MM.1S (cell line): ENCODE data around the gene TARBP1.

Experiments
- DNase-seq: peaks from one replicate; pipeline ENCODE4 v3.0.0-alpha.2; 2015
- H2AFZ ChIP-seq: fragments of 300-600 bp; sonication (generic); 2 replicates; pipeline ENCODE4 v1.6.0; 2016; ENCODE audit warnings: antibody characterized with exemption, low read length
- H3F3A ChIP-seq: fragments of 300-600 bp; sonication (generic); 2 replicates; pipeline ENCODE4 v1.6.1; 2016; ENCODE audit warnings: mild to moderate bottlenecking, antibody characterized with exemption, low read length, moderate library complexity, mixed read lengths; ENCODE audit not compliant: insufficient read depth
- H3K27ac ChIP-seq: fragments of 300-600 bp; sonication (generic); 2 replicates; pipeline ENCODE4 v1.5.1; 2016; ENCODE audit warnings: mild to moderate bottlenecking, low read length
- H3K27me3 ChIP-seq: fragments of 300-600 bp; sonication (generic); replicated peaks from 2 replicates; pipeline ENCODE4 v1.6.0; 2016; ENCODE audit warnings: low read length; ENCODE audit not compliant: insufficient read depth
- H3K36me3 ChIP-seq: fragments of 300-600 bp; sonication (generic); replicated peaks from 2 replicates; pipeline ENCODE4 v1.6.1; 2016; ENCODE audit warnings: mild to moderate bottlenecking, low read length, mixed read lengths; ENCODE audit not compliant: insufficient read depth
- H3K4me1 ChIP-seq: fragments of 300-600 bp; sonication (generic); 2 replicates; pipeline ENCODE4 v1.6.1; 2016; ENCODE audit warnings: low read length, mixed read lengths
- H3K4me2 ChIP-seq: fragments of 300-600 bp; sonication (generic); 2 replicates; pipeline ENCODE4 v1.6.0; 2016; ENCODE audit warnings: low read depth, low read length
- H3K4me3 ChIP-seq: fragments of 300-600 bp; sonication (generic); 2 replicates; pipeline ENCODE4 v1.5.1; 2016; ENCODE audit warnings: low read length, mixed read lengths
- H3K79me2 ChIP-seq: fragments of 300-600 bp; sonication (generic); 2 replicates; pipeline ENCODE4 v1.6.1; 2016; ENCODE audit warnings: mixed run types, low read length, mixed read lengths
- H3K9ac ChIP-seq: fragments of 300-600 bp; sonication (generic); 2 replicates; pipeline ENCODE4 v1.6.1; 2016; ENCODE audit warnings: low read length, mixed read lengths
- H3K9me2 ChIP-seq: fragments of 300-600 bp; sonication (generic); replicated peaks from 2 replicates; pipeline ENCODE4 v1.6.1; 2016; ENCODE audit warnings: mild to moderate bottlenecking, low read length, mixed read lengths; ENCODE audit not compliant: insufficient read depth
- H3K9me3 ChIP-seq: fragments of 300-600 bp; sonication (generic); replicated peaks from 2 replicates; pipeline ENCODE4 v1.6.1; 2016; ENCODE audit warnings: mild to moderate bottlenecking, low read length, mixed read lengths; ENCODE audit not compliant: insufficient read depth
- H4K20me1 ChIP-seq: fragments of 300-600 bp; sonication (generic); 2 replicates; pipeline ENCODE4 v1.6.1; 2016; ENCODE audit warnings: mild to moderate bottlenecking, low read length, moderate library complexity, mixed read lengths; ENCODE audit not compliant: insufficient read depth
- EZH2 ChIP-seq: fragments of 300-600 bp; sonication (generic); optimal IDR thresholded peaks from 2 replicates; pipeline ENCODE3; 2017; ENCODE audit warnings: low read depth, mild to moderate bottlenecking, antibody characterized with exemption, low read length, mixed read lengths
- EZH2phosphoT487 ChIP-seq: fragments of 300-600 bp; sonication (generic); IDR thresholded peaks from 2 replicates; pipeline ENCODE4 v1.6.1; 2018; ENCODE audit warnings: antibody characterized with exemption, low read length
- TF ChIP-seq, protein P1 (sequence below): fragments of 300-600 bp; sonication (generic); IDR thresholded peaks from 2 replicates; pipeline ENCODE4 v1.5.1; 2016; ENCODE audit warnings: antibody characterized with exemption, low read length, mixed read lengths

The TARBP1 gene

DNA sequence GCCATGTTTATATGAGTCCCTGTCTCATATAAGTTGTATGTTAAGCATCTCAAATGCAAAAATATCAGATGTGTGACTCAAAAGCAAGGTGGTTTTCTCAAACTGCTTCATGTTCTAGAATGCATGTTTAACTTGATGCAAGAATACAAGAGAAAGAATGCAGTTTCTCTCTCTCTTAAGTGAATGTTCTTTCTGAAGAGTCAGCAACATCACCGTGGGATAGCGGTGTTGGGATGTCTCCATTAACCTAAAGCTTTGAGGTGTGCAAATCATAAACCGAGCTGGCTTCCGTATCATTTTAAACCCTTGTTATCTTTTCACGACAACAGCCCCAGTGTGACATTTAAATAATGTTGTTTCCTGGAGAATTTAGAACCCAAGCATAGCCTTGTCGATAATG is 48.4 kb upstream of the TARBP1 start:
- Histone ChIP-seq H3K4me1 (peaks cover 19% of the 10 kb centered on the region), H3K27me3 (no peaks in the 10 kb centered on the region)
- TF ChIP-seq EZH2phosphoT487, result no peak
- TF ChIP-seq, protein P1, sequence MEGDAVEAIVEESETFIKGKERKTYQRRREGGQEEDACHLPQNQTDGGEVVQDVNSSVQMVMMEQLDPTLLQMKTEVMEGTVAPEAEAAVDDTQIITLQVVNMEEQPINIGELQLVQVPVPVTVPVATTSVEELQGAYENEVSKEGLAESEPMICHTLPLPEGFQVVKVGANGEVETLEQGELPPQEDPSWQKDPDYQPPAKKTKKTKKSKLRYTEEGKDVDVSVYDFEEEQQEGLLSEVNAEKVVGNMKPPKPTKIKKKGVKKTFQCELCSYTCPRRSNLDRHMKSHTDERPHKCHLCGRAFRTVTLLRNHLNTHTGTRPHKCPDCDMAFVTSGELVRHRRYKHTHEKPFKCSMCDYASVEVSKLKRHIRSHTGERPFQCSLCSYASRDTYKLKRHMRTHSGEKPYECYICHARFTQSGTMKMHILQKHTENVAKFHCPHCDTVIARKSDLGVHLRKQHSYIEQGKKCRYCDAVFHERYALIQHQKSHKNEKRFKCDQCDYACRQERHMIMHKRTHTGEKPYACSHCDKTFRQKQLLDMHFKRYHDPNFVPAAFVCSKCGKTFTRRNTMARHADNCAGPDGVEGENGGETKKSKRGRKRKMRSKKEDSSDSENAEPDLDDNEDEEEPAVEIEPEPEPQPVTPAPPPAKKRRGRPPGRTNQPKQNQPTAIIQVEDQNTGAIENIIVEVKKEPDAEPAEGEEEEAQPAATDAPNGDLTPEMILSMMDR, result no peak
- TF ChIP-seq EZH2, result no peak

DNA sequence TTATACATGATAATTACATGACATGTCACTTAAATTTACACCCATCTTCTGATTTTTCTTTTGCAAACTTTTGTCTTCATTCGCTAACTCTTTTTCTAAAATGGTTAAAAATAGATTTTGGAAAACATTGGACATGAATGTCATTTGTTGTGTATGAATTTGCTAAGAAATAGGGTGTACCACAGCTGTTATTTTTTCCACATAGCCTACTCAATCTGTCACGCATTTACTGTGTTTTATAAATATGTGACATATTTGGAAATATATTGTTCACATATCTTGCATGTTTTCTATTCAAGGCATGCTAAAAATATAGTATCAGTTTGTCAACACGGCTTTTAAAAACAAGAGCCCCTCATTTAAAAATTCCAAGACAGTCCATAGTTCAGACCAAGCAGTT is 47.9 kb upstream of the TARBP1 start:
- no peak overlapping the region for H2AFZ ChIP-seq
- no peaks in the 10 kb centered on the region for H3K9me3 ChIP-seq
- H3F3A ChIP-seq, result peaks cover 11% of the 10 kb centered on the region
- no peaks in the 10 kb centered on the region for H4K20me1 ChIP-seq
- no peaks in the 10 kb centered on the region for H3K27me3 ChIP-seq
- H3K9ac ChIP-seq, result no peak overlapping the region
- H3K4me1 ChIP-seq, result peaks cover 21% of the 10 kb centered on the region
- no peaks in the 10 kb centered on the region for H3K36me3 ChIP-seq
- no peaks in the 10 kb centered on the region for H3K79me2 ChIP-seq
- H3K4me2 ChIP-seq, result no peak overlapping the region
- TF ChIP-seq EZH2phosphoT487, result no peak
- TF ChIP-seq EZH2, result no peak
- TF ChIP-seq, protein P1, result no peak
- no peak overlapping the region for H3K27ac ChIP-seq
- no peak for DNase-seq
- H3K9me2 ChIP-seq, result no peaks in the 10 kb centered on the region
- no peak overlapping the region for H3K4me3 ChIP-seq

More for the DNA sequence above, 48.4 kb upstream of the TARBP1 start:
- Histone ChIP-seq H2AFZ (no peak overlapping the region), H3K9ac (no peak overlapping the region), H3K79me2 (no peaks in the 10 kb centered on the region), H3K4me3 (no peak overlapping the region), H3K9me3 (no peaks in the 10 kb centered on the region), H4K20me1 (no peaks in the 10 kb centered on the region), H3K27ac (no peak overlapping the region), H3K9me2 (no peaks in the 10 kb centered on the region), H3F3A (peaks cover 11% of the 10 kb centered on the region), H3K36me3 (no peaks in the 10 kb centered on the region), H3K4me2 (no peak overlapping the region)
- no peak for DNase-seq

DNA sequence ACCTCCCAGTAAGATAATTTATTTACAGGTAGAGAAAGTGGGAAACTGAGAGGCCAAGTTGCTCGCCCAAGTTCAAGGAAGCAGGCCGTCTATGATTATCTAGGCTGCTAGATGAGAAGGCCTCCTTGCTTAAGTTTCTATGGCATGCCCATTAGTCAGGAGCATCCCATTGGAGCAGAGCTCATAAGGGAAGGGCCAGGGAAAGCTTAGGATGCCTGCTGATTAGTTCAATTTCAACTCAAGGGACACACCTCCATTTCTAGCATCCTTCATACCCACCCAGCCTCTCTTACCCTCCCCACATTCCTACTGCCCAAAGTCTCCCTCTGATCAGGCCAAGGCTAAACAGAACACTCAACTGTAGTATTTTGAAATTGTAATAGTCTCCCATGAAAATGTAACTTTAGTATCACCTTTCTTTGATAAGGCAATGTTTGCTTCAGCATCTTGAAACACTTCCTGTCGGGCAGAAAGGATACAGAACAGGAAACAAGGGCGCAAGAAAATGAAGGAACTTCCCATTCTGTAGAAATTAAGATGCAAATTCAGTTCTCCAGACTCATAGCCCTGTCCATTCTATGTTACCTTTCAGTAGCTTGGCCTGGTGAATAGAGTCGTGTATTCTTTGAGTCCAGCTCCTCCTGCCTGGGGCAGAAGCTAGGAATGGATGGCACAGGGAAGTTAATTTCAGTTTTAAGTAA is 46.3 kb upstream of the TARBP1 start:
- no peaks in the 10 kb centered on the region for H4K20me1 ChIP-seq
- no peaks in the 10 kb centered on the region for H3K79me2 ChIP-seq
- no peak for DNase-seq
- H3K9me3 ChIP-seq, result no peaks in the 10 kb centered on the region
- H3K27me3 ChIP-seq, result no peaks in the 10 kb centered on the region
- no peak for TF ChIP-seq EZH2
- TF ChIP-seq, protein P1, result no peak
- TF ChIP-seq EZH2phosphoT487, result no peak
- H3K9ac ChIP-seq, result no peak overlapping the region
- peaks cover 19% of the 10 kb centered on the region for H3F3A ChIP-seq
- H3K4me1 ChIP-seq, result peaks cover 21% of the 10 kb centered on the region
- no peak overlapping the region for H2AFZ ChIP-seq
- no peaks in the 10 kb centered on the region for H3K36me3 ChIP-seq
- H3K4me3 ChIP-seq, result no peak overlapping the region
- no peaks in the 10 kb centered on the region for H3K9me2 ChIP-seq
- no peak overlapping the region for H3K4me2 ChIP-seq
- H3K27ac ChIP-seq, result no peak overlapping the region
